ENCODE measurements around the gene NFU1. TPM values are rescaled to one million over a fixed set of nuclear protein-coding genes. Genes with fewer than 3 reads are reported as not detected.
"Not testable (repeated sequence)": the region's sequence is repeated elsewhere in the genome, so short reads cannot be mapped to it uniquely, and the experiment has no call there.

Gene NFU1
- total RNA-seq, 1 donor from 2014 or later: 30.0 TPM

- intact Hi-C loops (cut with micrococcal nuclease): loop anchor here (2.0 to 5.0 kb wide), 6 partner anchors 49 to 921 kb away; partner anchors contain the start of genes APLF, C2orf42, FBXO48 and NFU1
These were observed 49.3 kb downstream of the NFU1 start for GRCh38 chr2:69387770-69388481.

DNA sequence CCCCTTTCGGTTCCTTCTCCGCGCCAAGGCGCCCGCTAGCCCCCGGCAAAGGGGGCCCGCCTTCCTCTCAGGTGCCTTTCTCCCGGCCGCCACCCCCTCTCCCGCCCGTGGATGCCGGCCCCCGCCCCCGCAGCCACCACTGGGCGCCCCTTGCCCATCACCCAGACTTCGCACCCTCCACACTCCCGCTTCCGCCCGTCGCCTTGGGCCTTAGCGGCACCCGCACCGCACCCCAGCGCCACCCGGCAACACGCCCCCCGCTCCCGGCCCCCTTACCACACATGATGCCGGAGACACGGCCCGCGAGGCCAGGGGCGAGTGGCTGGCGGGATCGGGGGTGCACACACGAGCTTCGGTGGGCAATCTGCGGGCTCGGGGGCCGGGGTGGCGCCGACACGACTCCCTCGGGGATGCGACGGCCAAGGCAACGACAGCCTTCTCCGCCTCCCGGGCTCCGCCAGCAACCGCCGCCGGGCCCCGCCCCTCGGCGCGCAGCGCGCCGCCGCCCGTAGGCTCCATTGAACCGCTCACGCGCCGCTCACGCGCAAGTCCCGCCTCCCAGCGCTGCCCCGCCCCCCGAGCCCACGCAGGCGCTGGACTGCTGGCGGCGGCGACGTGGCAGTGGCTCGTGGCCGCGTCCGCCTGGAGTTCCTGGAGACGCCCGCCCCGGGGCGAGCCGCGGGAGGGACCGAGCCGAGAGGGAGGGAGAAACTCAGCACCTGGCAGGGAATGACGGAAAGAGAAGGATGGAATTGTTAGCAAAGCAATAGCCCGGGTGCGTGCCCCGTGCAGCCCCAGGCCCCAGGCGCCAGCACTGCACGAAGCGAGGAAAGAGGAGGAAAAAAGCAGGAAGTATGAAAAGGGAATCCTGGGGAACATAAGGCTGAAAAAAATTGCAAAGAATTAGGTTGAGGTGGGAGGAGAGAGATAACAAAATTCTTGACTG is 50.2 kb downstream of the NFU1 start, which contains the start of gene GFPT1:
TSS of gene GFPT1 (minus strand) at position 439 of the 946 bp plus-strand sequence. CDS start at position 283, 156 bp downstream.
- intact Hi-C loops (cut with micrococcal nuclease): loop anchor here (1.0 to 5.0 kb wide), 7 partner anchors 12 to 920 kb away; partner anchors contain the start of genes APLF, C2orf42, FBXO48 and NFU1

- intact Hi-C loops (cut with micrococcal nuclease): loop anchor here (1.0 to 5.0 kb wide), 7 partner anchors 11 to 920 kb away; partner anchors contain the start of genes APLF, C2orf42, FBXO48 and NFU1
These were observed 50.9 kb downstream of the NFU1 start for GRCh38 chr2:69386360-69386759.

DNA sequence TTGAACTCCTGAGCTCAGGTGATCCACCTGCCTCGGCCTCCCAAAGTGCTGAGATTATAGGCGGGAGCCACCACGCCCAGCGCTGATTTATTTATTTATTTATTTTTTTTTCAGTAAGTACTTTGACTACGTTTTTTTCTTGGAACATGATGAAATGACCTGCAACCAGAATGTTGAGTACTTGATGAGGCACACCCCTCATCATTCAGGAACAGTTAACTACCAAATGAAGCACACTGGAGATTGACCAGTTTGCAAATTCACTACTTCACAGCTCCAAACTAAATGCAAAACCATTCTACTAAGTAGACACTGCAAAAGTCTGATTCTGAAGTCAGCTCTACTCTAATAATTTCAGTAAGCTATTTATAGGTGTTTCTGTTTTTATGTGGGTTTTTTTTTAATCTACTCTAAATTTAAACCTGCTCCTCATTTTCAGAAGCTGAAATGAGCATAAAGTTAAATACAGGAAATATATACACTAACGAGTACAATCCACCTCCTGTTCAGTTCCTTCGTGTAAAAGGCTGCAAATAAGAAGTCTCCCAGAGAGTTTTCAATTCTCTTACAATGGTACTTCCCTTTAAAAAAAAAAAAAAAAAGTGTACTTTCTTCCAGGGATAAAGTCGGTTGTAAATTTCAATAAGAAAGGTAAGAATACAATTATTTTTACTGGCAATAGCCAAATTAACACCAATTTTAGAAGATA is 51.6 kb downstream of the NFU1 start:
- intact Hi-C loops (cut with micrococcal nuclease): loop anchor here (1.0 to 5.0 kb wide), 7 partner anchors 10 to 919 kb away; partner anchors contain the start of genes APLF, C2orf42, FBXO48 and NFU1

DNA sequence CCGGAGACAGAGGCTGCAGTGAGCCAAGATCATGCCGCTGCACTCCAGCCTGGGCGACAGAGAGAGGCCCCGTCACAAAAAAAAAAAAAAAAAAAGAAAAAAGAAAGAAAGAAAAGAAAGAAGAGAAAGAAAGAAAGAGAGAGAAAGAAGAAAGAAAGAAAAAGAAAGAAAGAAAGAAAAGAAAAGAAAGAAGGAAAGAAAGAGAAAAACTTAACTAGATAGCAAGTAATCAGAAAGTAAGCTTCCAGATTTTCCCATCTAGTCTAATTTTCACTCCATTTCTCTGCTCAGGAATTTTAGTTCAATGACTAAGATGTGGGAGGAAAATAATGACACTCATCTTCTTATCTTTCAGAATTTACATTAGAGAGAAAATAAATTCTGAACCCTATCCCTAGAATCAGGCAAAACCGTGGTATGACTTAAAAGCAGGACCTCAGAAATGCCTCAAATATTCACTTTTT is 52.6 kb downstream of the NFU1 start:
- intact Hi-C loops (cut with micrococcal nuclease): loop anchor here (5.0 kb wide), 2 partner anchors 173 to 328 kb away; no protein-coding TSS in a partner anchor

DNA sequence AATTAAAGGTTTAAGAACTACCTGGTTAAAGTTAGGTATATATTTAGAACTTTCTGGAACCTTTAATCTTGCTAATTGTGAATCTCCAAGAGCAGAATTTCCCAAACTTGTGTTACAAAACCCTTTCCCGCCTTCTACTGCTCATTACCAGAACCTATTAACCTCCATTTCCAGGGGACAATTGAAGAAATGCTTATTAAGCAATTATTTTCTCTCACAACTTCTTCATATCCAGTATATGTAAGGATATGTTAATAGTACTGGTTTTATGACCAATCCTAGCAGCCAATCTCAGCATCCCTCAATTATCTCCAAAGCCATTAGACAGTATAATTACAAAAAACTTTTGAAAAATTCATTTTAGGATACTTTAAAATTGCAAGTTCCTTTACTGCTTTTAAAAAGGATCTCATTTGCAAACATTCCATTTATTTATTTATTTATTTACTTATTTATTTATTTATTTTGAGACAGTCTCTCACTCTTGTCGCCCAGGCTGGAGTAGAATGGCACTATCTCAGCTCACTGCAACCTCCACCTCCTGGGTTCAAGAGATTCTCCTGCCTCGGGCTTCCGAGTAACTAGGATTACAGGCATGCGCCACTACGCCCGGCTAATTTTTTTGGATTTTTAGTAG is 53.9 kb downstream of the NFU1 start:
- intact Hi-C loops (cut with micrococcal nuclease): no loop called here

GRCh38 chr2:69382547-69382946 is 54.7 kb downstream of the NFU1 start:
- intact Hi-C loops (cut with micrococcal nuclease): no loop called here

GRCh38 chr2:69381337-69381737 is 55.9 kb downstream of the NFU1 start:
- intact Hi-C loops (cut with micrococcal nuclease): no loop called here

- intact Hi-C loops (cut with micrococcal nuclease): no loop called here
These were observed 56.9 kb downstream of the NFU1 start for GRCh38 chr2:69380072-69380917.

GRCh38 chr2:69376403-69376802 is 60.8 kb downstream of the NFU1 start:
- intact Hi-C loops (cut with micrococcal nuclease): no loop called here

- intact Hi-C loops (cut with micrococcal nuclease): loop anchor here (1.0 kb wide), 2 partner anchors 11 to 339 kb away; no protein-coding TSS in a partner anchor
These were observed 61.5 kb downstream of the NFU1 start for GRCh38 chr2:69375494-69376353.

DNA sequence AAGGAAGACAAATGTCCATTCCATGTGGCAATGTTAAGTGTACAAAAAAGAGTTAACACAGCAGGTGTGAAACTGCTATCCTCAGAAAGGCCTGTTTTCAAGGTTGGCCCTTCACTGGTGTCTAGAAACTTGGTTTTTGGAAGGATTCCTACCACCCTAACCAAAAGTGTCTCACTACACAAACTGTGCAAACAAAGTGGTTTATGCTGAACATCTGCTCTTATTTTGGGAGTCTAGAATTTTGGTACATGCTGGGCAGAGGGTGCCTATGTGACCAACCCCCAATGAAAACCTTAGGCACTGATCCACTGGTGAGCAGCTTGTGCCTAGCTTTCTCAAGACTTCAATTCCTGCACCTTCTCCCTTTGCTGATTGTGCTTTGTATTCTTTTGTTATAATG is 64.5 kb downstream of the NFU1 start:
- intact Hi-C loops (cut with micrococcal nuclease): no loop called here

- intact Hi-C loops (cut with micrococcal nuclease): no loop called here
These were observed 67.4 kb downstream of the NFU1 start for GRCh38 chr2:69369802-69370201.

GRCh38 chr2:69368588-69368987 is 68.6 kb downstream of the NFU1 start:
- intact Hi-C loops (cut with micrococcal nuclease): no loop called here

- intact Hi-C loops (cut with micrococcal nuclease): no loop called here
These were observed 77.9 kb downstream of the NFU1 start for GRCh38 chr2:69359371-69359770.

- intact Hi-C loops (cut with micrococcal nuclease): no loop called here
These were observed 78.3 kb downstream of the NFU1 start for GRCh38 chr2:69358914-69359313.

DNA sequence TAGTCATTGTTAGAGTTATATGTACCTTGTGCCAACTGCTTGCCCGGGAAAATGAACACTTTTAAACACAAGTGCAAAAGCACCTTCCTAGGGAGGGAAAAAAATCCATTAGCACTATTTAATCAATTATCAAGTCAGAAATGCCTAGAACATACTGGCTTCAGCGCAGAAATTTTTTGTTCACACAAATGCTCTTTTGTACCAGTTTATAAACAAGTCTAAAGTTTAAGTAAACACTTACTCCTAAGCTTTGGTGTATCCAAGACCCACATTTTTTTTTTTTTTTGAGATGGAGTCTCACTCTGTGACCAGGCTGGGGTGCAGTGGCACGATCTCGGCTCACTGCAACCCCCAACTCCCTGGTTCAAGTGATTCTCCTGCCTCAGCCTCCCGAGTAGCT is 80.8 kb downstream of the NFU1 start:
- intact Hi-C loops (cut with micrococcal nuclease): no loop called here

- intact Hi-C loops (cut with micrococcal nuclease): not testable (repeated sequence)
These were observed 82.3 kb downstream of the NFU1 start for GRCh38 chr2:69354976-69355375.
